Measurements from ENCODE around the gene VPS37B.
"Not testable (repeated sequence)": the region's sequence is repeated elsewhere in the genome, so short reads cannot be mapped to it uniquely, and the experiment has no call there.

The VPS37B gene

GRCh38 chr12:122903693-122904034, 7.7 kb upstream of the VPS37B start:
- Histone ChIP-seq H3K4me1 (ENCODE audit: control insufficient read depth, insufficient read depth, low read length) (peaks cover 5% of the 10 kb centered on the region), H3K4me3 (ENCODE audit: low read length) (no peak overlapping the region), H3K9me3 (ENCODE audit: control insufficient read depth, low read length) (no peaks in the 10 kb centered on the region), H3K27me3 (replicated peaks; ENCODE audit: control insufficient read depth, insufficient read depth, low read length) (no peaks in the 10 kb centered on the region), H3K9ac (ENCODE audit: low read length) (no peak overlapping the region), H3K36me3 (ENCODE audit: control insufficient read depth, insufficient read depth, low read length, severe bottlenecking) (no peaks in the 10 kb centered on the region)
- no peak for DNase-seq (ENCODE audit: low read depth)

- DNase-seq (ENCODE audit: low read depth): no peak
- no peak overlapping the region for H3K4me3 ChIP-seq (ENCODE audit: low read length)
- peaks cover 11% of the 10 kb centered on the region for H3K4me1 ChIP-seq (ENCODE audit: control insufficient read depth, insufficient read depth, low read length)
- no peaks in the 10 kb centered on the region for H3K27me3 ChIP-seq (replicated peaks; ENCODE audit: control insufficient read depth, insufficient read depth, low read length)
- H3K9me3 ChIP-seq (ENCODE audit: control insufficient read depth, low read length): no peaks in the 10 kb centered on the region
- H3K9ac ChIP-seq (ENCODE audit: low read length): no peak overlapping the region
- H3K36me3 ChIP-seq (ENCODE audit: control insufficient read depth, insufficient read depth, low read length, severe bottlenecking): no peaks in the 10 kb centered on the region
Measured at GRCh38 chr12:122902854-122903692, 7.1 kb upstream of the VPS37B start.

GRCh38 chr12:122899887-122900286, 4.0 kb upstream of the VPS37B start:
- no peak for DNase-seq (ENCODE audit: low read depth)
- Histone ChIP-seq H3K4me3 (ENCODE audit: low read length) (no peak overlapping the region), H3K9ac (ENCODE audit: low read length) (no peak overlapping the region), H3K36me3 (ENCODE audit: control insufficient read depth, insufficient read depth, low read length, severe bottlenecking) (no peaks in the 10 kb centered on the region), H3K9me3 (ENCODE audit: control insufficient read depth, low read length) (no peaks in the 10 kb centered on the region), H3K4me1 (ENCODE audit: control insufficient read depth, insufficient read depth, low read length) (peaks cover 17% of the 10 kb centered on the region), H3K27me3 (replicated peaks; ENCODE audit: control insufficient read depth, insufficient read depth, low read length) (no peaks in the 10 kb centered on the region)

GRCh38 chr12:122896662-122897061, 738 bp upstream of the VPS37B start:
- H3K27me3 ChIP-seq (replicated peaks; ENCODE audit: control insufficient read depth, insufficient read depth, low read length): no peaks in the 10 kb centered on the region
- H3K36me3 ChIP-seq (ENCODE audit: control insufficient read depth, insufficient read depth, low read length, severe bottlenecking): no peaks in the 10 kb centered on the region
- DNase-seq (ENCODE audit: low read depth): no peak
- H3K4me3 ChIP-seq (ENCODE audit: low read length): no peak overlapping the region
- no peaks in the 10 kb centered on the region for H3K9me3 ChIP-seq (ENCODE audit: control insufficient read depth, low read length)
- H3K9ac ChIP-seq (ENCODE audit: low read length): no peak overlapping the region
- peaks cover 36% of the 10 kb centered on the region for H3K4me1 ChIP-seq (ENCODE audit: control insufficient read depth, insufficient read depth, low read length)

- DNase-seq (ENCODE audit: low read depth): peak; percentile 53
- Histone ChIP-seq H3K4me1 (ENCODE audit: control insufficient read depth, insufficient read depth, low read length) (peaks cover 47% of the 10 kb centered on the region), H3K27me3 (replicated peaks; ENCODE audit: control insufficient read depth, insufficient read depth, low read length) (no peaks in the 10 kb centered on the region), H3K36me3 (ENCODE audit: control insufficient read depth, insufficient read depth, low read length, severe bottlenecking) (no peaks in the 10 kb centered on the region), H3K9ac (ENCODE audit: low read length) (peak overlapping the region; percentile 95), H3K9me3 (ENCODE audit: control insufficient read depth, low read length) (no peaks in the 10 kb centered on the region), H3K4me3 (ENCODE audit: low read length) (peak overlapping the region; percentile 95)
Measured at GRCh38 chr12:122895320-122895703, 612 bp downstream of the VPS37B start.

- H3K36me3 ChIP-seq (ENCODE audit: control insufficient read depth, insufficient read depth, low read length, severe bottlenecking): no peaks in the 10 kb centered on the region
- DNase-seq (ENCODE audit: low read depth): no peak
- H3K9ac ChIP-seq (ENCODE audit: low read length): peak overlapping the region; percentile 95
- peak overlapping the region; percentile 95 for H3K4me3 ChIP-seq (ENCODE audit: low read length)
- no peaks in the 10 kb centered on the region for H3K9me3 ChIP-seq (ENCODE audit: control insufficient read depth, low read length)
- H3K27me3 ChIP-seq (replicated peaks; ENCODE audit: control insufficient read depth, insufficient read depth, low read length): no peaks in the 10 kb centered on the region
- peaks cover 47% of the 10 kb centered on the region for H3K4me1 ChIP-seq (ENCODE audit: control insufficient read depth, insufficient read depth, low read length)
Measured at GRCh38 chr12:122894193-122895121, 1.5 kb downstream of the VPS37B start.

- Histone ChIP-seq H3K4me1 (ENCODE audit: control insufficient read depth, insufficient read depth, low read length) (peaks cover 43% of the 10 kb centered on the region), H3K27me3 (replicated peaks; ENCODE audit: control insufficient read depth, insufficient read depth, low read length) (no peaks in the 10 kb centered on the region), H3K4me3 (ENCODE audit: low read length) (peak overlapping the region; percentile 95), H3K9ac (ENCODE audit: low read length) (no peak overlapping the region), H3K9me3 (ENCODE audit: control insufficient read depth, low read length) (no peaks in the 10 kb centered on the region), H3K36me3 (ENCODE audit: control insufficient read depth, insufficient read depth, low read length, severe bottlenecking) (no peaks in the 10 kb centered on the region)
- DNase-seq (ENCODE audit: low read depth): no peak
Measured at GRCh38 chr12:122893208-122894153, 2.4 kb downstream of the VPS37B start.

- not testable (repeated sequence) for H3K4me3 ChIP-seq (ENCODE audit: low read length); DNase-seq (ENCODE audit: low read depth)
- H3K4me1 ChIP-seq (ENCODE audit: control insufficient read depth, insufficient read depth, low read length): peaks cover 44% of the 10 kb centered on the region
Measured at GRCh38 chr12:122892724-122893123, 3.2 kb downstream of the VPS37B start.

GRCh38 chr12:122891661-122892525, 4.0 kb downstream of the VPS37B start:
- peak; percentile 74 for DNase-seq (ENCODE audit: low read depth)
- H3K9me3 ChIP-seq (ENCODE audit: control insufficient read depth, low read length): no peaks in the 10 kb centered on the region

More at GRCh38 chr12:122892724-122893123, 3.2 kb downstream of the VPS37B start:
- H3K36me3 ChIP-seq (ENCODE audit: control insufficient read depth, insufficient read depth, low read length, severe bottlenecking); H3K27me3 ChIP-seq (replicated peaks; ENCODE audit: control insufficient read depth, insufficient read depth, low read length); H3K9me3 ChIP-seq (ENCODE audit: control insufficient read depth, low read length); H3K9ac ChIP-seq (ENCODE audit: low read length): not testable (repeated sequence)

More at GRCh38 chr12:122891661-122892525, 4.0 kb downstream of the VPS37B start:
- Histone ChIP-seq H3K9ac (ENCODE audit: low read length) (peak overlapping the region; percentile 53), H3K4me1 (ENCODE audit: control insufficient read depth, insufficient read depth, low read length) (peaks cover 44% of the 10 kb centered on the region), H3K4me3 (ENCODE audit: low read length) (peak overlapping the region; percentile 69), H3K36me3 (ENCODE audit: control insufficient read depth, insufficient read depth, low read length, severe bottlenecking) (no peaks in the 10 kb centered on the region), H3K27me3 (replicated peaks; ENCODE audit: control insufficient read depth, insufficient read depth, low read length) (no peaks in the 10 kb centered on the region)

Measured in adipocyte (in vitro differentiated cells).